HCT116 (cell line): Measurements from ENCODE around the gene GSTO1. TPM values are rescaled to one million over a fixed set of nuclear protein-coding genes. Genes with fewer than 3 reads are reported as not detected.

ENCODE experiments used
- ATAC-seq: fragments of 200-7000 bp; cut with Tn5 transposase; 2 replicates; pipeline ENCODE4 v1.9.1; 2020; ENCODE audit warnings: mild to moderate bottlenecking, moderate library complexity
- BruUV-seq: library from RNA; stranded (reverse); fragments of 400-500 nt; replicated peaks from 2 replicates; lab custom pipeline; 2021; lab: Mats Ljungman, UMichigan
- CTCF ChIA-PET: fragments of 300-600 bp; sonication (Branson Sonifier 250); formaldehyde crosslinking; loops from one replicate; lab custom pipeline; 2021; ENCODE audit warnings: antibody characterized with exemption; lab: Charles Lee
- POLR2A ChIA-PET: fragments of 300-600, 350-600 bp; sonication (Branson Sonifier 250); formaldehyde crosslinking; loops from one replicate; lab custom pipeline; 2021; ENCODE audit warnings: antibody characterized with exemption; lab: Charles Lee
- RAD21 ChIA-PET, 2 experiments: fragments of 300-600 bp; sonication (Branson Sonifier 250); formaldehyde crosslinking; loops; one replicate each; lab custom pipeline; 2023; ENCODE audit warnings: low total read pairs in 2 of 2; ENCODE audit not compliant: uncharacterized antibody in 2 of 2, unreplicated experiment in 2 of 2, low non-redundant PET in 1 of 2; lab: Charles Lee
- DNase-seq: peaks from one replicate; pipeline ENCODE4 v3.0.0-alpha.2; 2010; ENCODE audit warnings: low read depth, low spot score
- H2AFZ ChIP-seq: fragments of 200-600 bp; shearing (Covaris generic), sonication (generic); 2 replicates; pipeline ENCODE4 v1.6.1; 2017; ENCODE audit warnings: low read depth, mixed run types, mixed read lengths, antibody characterized with exemption, low read length; ENCODE audit not compliant: poor library complexity, severe bottlenecking
- H3K27ac ChIP-seq: 2 replicates; pipeline ENCODE4 v1.5.1; 2012; ENCODE audit warnings: low read depth, low read length
- H3K27me3 ChIP-seq: fragments of 200-600 bp; sonication (generic); 2 replicates; pipeline ENCODE4 v1.6.1; 2016; ENCODE audit warnings: mixed run types, low read length, mixed read lengths; ENCODE audit not compliant: insufficient read depth
- H3K36me3 ChIP-seq, 2 experiments: fragments of 200-500 bp in 1 of 2; fragments of 200-600 bp in 1 of 2; sonication (Bioruptor generic) in 1 of 2; sonication (generic) in 1 of 2; 2 replicates each; pipeline versions ENCODE4 v1.5.1 to v1.6.1; 2014 to 2016; ENCODE audit warnings: low read length in 2 of 2, inconsistent platforms in 1 of 2, mixed read lengths in 1 of 2, mixed run types in 1 of 2; ENCODE audit not compliant: insufficient read depth in 2 of 2, control insufficient read depth in 1 of 2
- H3K4me1 ChIP-seq, 2 experiments: fragments of 200-600 bp in 1 of 2; sonication (generic) in 1 of 2; 2 replicates each; pipeline versions ENCODE4 v1.5.1 to v1.6.1; 2012 to 2017; ENCODE audit warnings: low read length in 2 of 2, inconsistent platforms in 1 of 2, mild to moderate bottlenecking in 1 of 2, mixed read lengths in 1 of 2, mixed run types in 1 of 2, moderate library complexity in 1 of 2; ENCODE audit not compliant: insufficient read depth in 2 of 2, control insufficient read depth in 1 of 2
- H3K4me2 ChIP-seq: fragments of 200-600 bp; sonication (generic); 2 replicates; pipeline ENCODE4 v1.6.1; 2017; ENCODE audit warnings: mixed run types, low read length, mixed read lengths
- H3K4me3 ChIP-seq, 2 experiments: fragments of 200-600 bp in 1 of 2; sonication (generic) in 1 of 2; replicated peaks in 1 of 2; 2 replicates each; pipeline ENCODE4 v1.5.1; 2011 to 2016; ENCODE audit warnings: low read length in 2 of 2, control low read depth in 1 of 2, low read depth in 1 of 2, mild to moderate bottlenecking in 1 of 2, mixed read lengths in 1 of 2, mixed run types in 1 of 2
- H3K79me2 ChIP-seq: fragments of 200-600 bp; sonication (generic); 2 replicates; pipeline ENCODE4 v1.6.1; 2017; ENCODE audit warnings: mild to moderate bottlenecking, mixed run types, low read length, moderate library complexity, mixed read lengths; ENCODE audit not compliant: insufficient read depth
- H3K9ac ChIP-seq: fragments of 200-600 bp; sonication (generic); 2 replicates; pipeline ENCODE4 v1.6.1; 2016; ENCODE audit warnings: low read length, mixed read lengths
- H3K9me2 ChIP-seq: fragments of 200-600 bp; sonication (generic), shearing (Covaris generic); 2 replicates; pipeline ENCODE4 v1.6.1; 2017; ENCODE audit warnings: mixed run types, mild to moderate bottlenecking, moderate library complexity; ENCODE audit not compliant: insufficient read depth
- H3K9me3 ChIP-seq, 2 experiments: fragments of 200-500 bp in 1 of 2; fragments of 200-600 bp in 1 of 2; sonication (Bioruptor generic) in 1 of 2; sonication (generic) in 1 of 2; 2 replicates each; pipeline ENCODE4 v1.6.1; 2014 to 2017; ENCODE audit warnings: low read length in 2 of 2, mixed read lengths in 2 of 2, inconsistent platforms in 1 of 2, low read depth in 1 of 2, mild to moderate bottlenecking in 1 of 2, mixed run types in 1 of 2, moderate library complexity in 1 of 2; ENCODE audit not compliant: control insufficient read depth in 1 of 2, insufficient read depth in 1 of 2
- H4K20me1 ChIP-seq: fragments of 200-600 bp; sonication (generic), shearing (Covaris generic); 2 replicates; pipeline ENCODE4 v1.6.1; 2017; ENCODE audit warnings: mixed run types, mild to moderate bottlenecking, moderate library complexity; ENCODE audit not compliant: insufficient read depth
- ELF1 ChIP-seq: IDR thresholded peaks from 2 replicates; pipeline ENCODE4 v1.6.1; 2012; ENCODE audit warnings: low read depth, borderline replicate concordance
- EZH2phosphoT487 ChIP-seq: fragments of 200-600 bp; IDR thresholded peaks from 2 replicates; pipeline ENCODE4 v1.6.1; 2018; ENCODE audit warnings: antibody characterized with exemption, borderline replicate concordance
- POLR2AphosphoS5 ChIP-seq: IDR thresholded peaks from 2 replicates; pipeline ENCODE4 v1.6.1; 2011; ENCODE audit warnings: mild to moderate bottlenecking, low read depth, low read length, moderate library complexity
- RAD21 ChIP-seq: IDR thresholded peaks from 2 replicates; pipeline ENCODE4 v1.6.1; 2012; ENCODE audit warnings: low read depth, mild to moderate bottlenecking
- SIN3A ChIP-seq: IDR thresholded peaks from 2 replicates; pipeline ENCODE4 v1.6.1; 2012; ENCODE audit warnings: low read depth
- SP1 ChIP-seq: IDR thresholded peaks from 2 replicates; pipeline ENCODE4 v1.6.1; 2012; ENCODE audit warnings: low read depth
- SRF ChIP-seq: IDR thresholded peaks from 2 replicates; pipeline ENCODE4 v1.6.1; 2012; ENCODE audit warnings: low read depth
- TCF7L2 ChIP-seq: IDR thresholded peaks from 2 replicates; pipeline ENCODE4 v1.7.0; 2011; ENCODE audit warnings: borderline replicate concordance, inconsistent platforms; ENCODE audit not compliant: insufficient read depth, insufficient read length; ENCODE audit errors: extremely low read depth
- YY1 ChIP-seq: IDR thresholded peaks from 2 replicates; pipeline ENCODE4 v1.6.1; 2011; ENCODE audit warnings: low read length, low read depth, moderate library complexity, mild to moderate bottlenecking; ENCODE audit not compliant: insufficient replicate concordance; ENCODE audit errors: extremely low read depth
- ZFX ChIP-seq: fragments of 450-650 bp; IDR thresholded peaks from 2 replicates; pipeline ENCODE4 v1.6.1; 2017
- ZNF274 ChIP-seq: fragments of 200-500 bp; sonication (Bioruptor generic); IDR thresholded peaks from 2 replicates; pipeline ENCODE4 v1.6.1; 2014; ENCODE audit warnings: mild to moderate bottlenecking, low read depth, low read length, inconsistent platforms
- intact Hi-C: fragments of 100-400 bp; cut with micrococcal nuclease; formaldehyde crosslinking; loops from 2 replicates; pipeline ENCODE4 v1.10.0; 2022
- total RNA-seq: library from RNA; stranded (reverse); gene quantifications from one replicate; pipeline ENCODE4 v1.2.1, GENCODE V29; 2021; ENCODE audit not compliant: unreplicated experiment
- TF ChIP-seq, protein P1 (sequence below): IDR thresholded peaks from 2 replicates; pipeline ENCODE4 v1.6.1; 2011; ENCODE audit warnings: mild to moderate bottlenecking, low read length, moderate library complexity; ENCODE audit not compliant: insufficient replicate concordance; ENCODE audit errors: extremely low read depth
- TF ChIP-seq, protein P2 (sequence below), 3 experiments: fragments of 200-600 bp in 1 of 3; sonication (generic) in 1 of 3; IDR thresholded peaks in 2 of 3; conservative IDR thresholded peaks in 1 of 3; 2 replicates each; pipeline ENCODE4 v1.5.1; 2012 to 2017; ENCODE audit warnings: low read depth in 2 of 3, low read length in 2 of 3, antibody characterized with exemption in 1 of 3, borderline replicate concordance in 1 of 3, control low read depth in 1 of 3, mild to moderate bottlenecking in 1 of 3, mixed read lengths in 1 of 3, mixed run types in 1 of 3, moderate library complexity in 1 of 3; ENCODE audit not compliant: insufficient read depth in 1 of 3
- TF ChIP-seq, protein P3 (sequence below): IDR thresholded peaks from 2 replicates; pipeline ENCODE4 v1.6.1; 2012

The GSTO1 gene
- total RNA-seq, 1 experiment from 2014 or later = 179 TPM

DNA sequence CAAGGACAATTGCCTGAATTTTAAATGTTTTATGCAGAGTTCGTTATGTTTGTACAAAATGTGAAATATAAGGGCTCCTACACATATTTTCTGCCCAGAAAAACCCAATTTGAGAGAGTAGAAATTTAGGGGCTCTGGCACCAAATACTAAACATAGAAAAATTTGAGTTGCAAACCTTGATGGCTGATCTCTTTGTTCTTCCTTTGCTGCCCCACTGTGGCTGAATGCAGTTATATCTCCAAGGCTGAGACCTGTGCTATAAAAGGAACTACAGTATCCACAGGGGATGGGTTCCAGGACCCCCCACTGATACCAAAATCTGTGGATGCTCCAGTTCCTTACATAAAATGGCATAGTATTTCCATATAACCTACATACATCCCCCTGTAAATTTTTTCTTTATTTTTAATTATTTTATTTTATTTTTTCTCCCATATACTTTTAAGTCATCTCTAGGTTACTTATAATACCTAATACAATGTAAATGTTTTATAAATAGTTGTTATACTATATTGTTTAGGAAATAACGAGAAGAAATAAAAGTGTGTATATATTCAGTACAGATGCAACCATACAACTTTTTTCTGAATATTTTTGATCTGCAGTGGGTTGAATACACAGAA is 45.0 kb upstream of the GSTO1 start:
- Histone ChIP-seq H3K9ac (no peak overlapping the region), H3K9me3 (no peaks in the 10 kb centered on the region), H2AFZ (no peak overlapping the region), H3K9me2 (no peaks in the 10 kb centered on the region), H3K27me3 (no peaks in the 10 kb centered on the region), H3K4me2 (no peak overlapping the region), H3K4me1 (no peaks in the 10 kb centered on the region), H3K4me3 (no peak overlapping the region), H3K79me2 (no peaks in the 10 kb centered on the region), H4K20me1 (no peaks in the 10 kb centered on the region), H3K36me3 (no peaks in the 10 kb centered on the region), H3K27ac (no peak overlapping the region)
- ChIA-PET POLR2A (no interaction called here), RAD21 (interaction anchor here in 1 of 2 experiments (0.7 kb wide), 1 partner anchor 322 kb away, joined by 3 read pairs; no protein-coding TSS in a partner anchor), CTCF (interaction anchor here (1.0 to 1.9 kb wide), 7 partner anchors 17 to 322 kb away, joined by 3 to 10 read pairs (median 5); partner anchors contain the start of gene SFR1)
- ATAC-seq = peak; percentile 93
- DNase-seq = peak; percentile 41
- intact Hi-C loops = loop anchor here (1.0 to 2.0 kb wide), 4 partner anchors 83 to 497 kb away; no protein-coding TSS in a partner anchor
- BruUV-seq = no TSS peak
- TF ChIP-seq RAD21 (peak; percentile 95), YY1 (peak; percentile 57), POLR2AphosphoS5 (no peak), ZFX (no peak), ELF1 (no peak), ZNF274 (no peak), EZH2phosphoT487 (no peak), SP1 (no peak), SIN3A (no peak), TCF7L2 (no peak), SRF (no peak)
- TF ChIP-seq, protein P1, sequence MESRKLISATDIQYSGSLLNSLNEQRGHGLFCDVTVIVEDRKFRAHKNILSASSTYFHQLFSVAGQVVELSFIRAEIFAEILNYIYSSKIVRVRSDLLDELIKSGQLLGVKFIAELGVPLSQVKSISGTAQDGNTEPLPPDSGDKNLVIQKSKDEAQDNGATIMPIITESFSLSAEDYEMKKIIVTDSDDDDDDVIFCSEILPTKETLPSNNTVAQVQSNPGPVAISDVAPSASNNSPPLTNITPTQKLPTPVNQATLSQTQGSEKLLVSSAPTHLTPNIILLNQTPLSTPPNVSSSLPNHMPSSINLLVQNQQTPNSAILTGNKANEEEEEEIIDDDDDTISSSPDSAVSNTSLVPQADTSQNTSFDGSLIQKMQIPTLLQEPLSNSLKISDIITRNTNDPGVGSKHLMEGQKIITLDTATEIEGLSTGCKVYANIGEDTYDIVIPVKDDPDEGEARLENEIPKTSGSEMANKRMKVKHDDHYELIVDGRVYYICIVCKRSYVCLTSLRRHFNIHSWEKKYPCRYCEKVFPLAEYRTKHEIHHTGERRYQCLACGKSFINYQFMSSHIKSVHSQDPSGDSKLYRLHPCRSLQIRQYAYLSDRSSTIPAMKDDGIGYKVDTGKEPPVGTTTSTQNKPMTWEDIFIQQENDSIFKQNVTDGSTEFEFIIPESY = no peak
- TF ChIP-seq, protein P2, sequence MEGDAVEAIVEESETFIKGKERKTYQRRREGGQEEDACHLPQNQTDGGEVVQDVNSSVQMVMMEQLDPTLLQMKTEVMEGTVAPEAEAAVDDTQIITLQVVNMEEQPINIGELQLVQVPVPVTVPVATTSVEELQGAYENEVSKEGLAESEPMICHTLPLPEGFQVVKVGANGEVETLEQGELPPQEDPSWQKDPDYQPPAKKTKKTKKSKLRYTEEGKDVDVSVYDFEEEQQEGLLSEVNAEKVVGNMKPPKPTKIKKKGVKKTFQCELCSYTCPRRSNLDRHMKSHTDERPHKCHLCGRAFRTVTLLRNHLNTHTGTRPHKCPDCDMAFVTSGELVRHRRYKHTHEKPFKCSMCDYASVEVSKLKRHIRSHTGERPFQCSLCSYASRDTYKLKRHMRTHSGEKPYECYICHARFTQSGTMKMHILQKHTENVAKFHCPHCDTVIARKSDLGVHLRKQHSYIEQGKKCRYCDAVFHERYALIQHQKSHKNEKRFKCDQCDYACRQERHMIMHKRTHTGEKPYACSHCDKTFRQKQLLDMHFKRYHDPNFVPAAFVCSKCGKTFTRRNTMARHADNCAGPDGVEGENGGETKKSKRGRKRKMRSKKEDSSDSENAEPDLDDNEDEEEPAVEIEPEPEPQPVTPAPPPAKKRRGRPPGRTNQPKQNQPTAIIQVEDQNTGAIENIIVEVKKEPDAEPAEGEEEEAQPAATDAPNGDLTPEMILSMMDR (IDR thresholded peaks at IDR 0.05 in 2 of 3, conservative IDR thresholded peaks at IDR 0.05 in 1 of 3; ENCODE audit: borderline replicate concordance in 1 of 3, insufficient read depth in 1 of 3, low read depth in 2 of 3, low read length in 2 of 3) = peak; percentile 81 to 92 (median 83)
- TF ChIP-seq, protein P3, sequence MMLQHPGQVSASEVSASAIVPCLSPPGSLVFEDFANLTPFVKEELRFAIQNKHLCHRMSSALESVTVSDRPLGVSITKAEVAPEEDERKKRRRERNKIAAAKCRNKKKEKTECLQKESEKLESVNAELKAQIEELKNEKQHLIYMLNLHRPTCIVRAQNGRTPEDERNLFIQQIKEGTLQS = no peak
